ENCODE results near the gene BET1L. TPM values are rescaled to one million over a fixed set of nuclear protein-coding genes. Genes with fewer than 3 reads are reported as not detected.

Gene BET1L
- total and polyA plus RNA-seq, 10 of the 15 experiments (the other 5 are each of a cell fraction or from before 2014, with no cell fraction given), result 6.7 to 55.4 (median 39.7) TPM

GRCh38 chr11:255816-256215 is 48.6 kb upstream of the BET1L start (continued):
- TF ChIP-seq CTCF (IDR thresholded peaks at IDR 0.05 in 2 of 3, conservative IDR thresholded peaks at IDR 0.05 in 1 of 3; ENCODE audit: control insufficient read depth in 2 of 3, extremely low read depth in 1 of 3, insufficient read depth in 1 of 3, low read depth in 3 of 3, low read length in 3 of 3), result no peak
- TF ChIP-seq ZBTB33 (IDR thresholded peaks at IDR 0.05), result no peak
- no peak for TF ChIP-seq SIX5 (IDR thresholded peaks at IDR 0.05; ENCODE audit: low read depth, low read length, severe bottlenecking)
- no peak for TF ChIP-seq ZBTB4 (CRISPR knock-in tag; IDR thresholded peaks at IDR 0.05)

Data from GM12878 (cell line).